HG02885 (cell line): ENCODE results near the gene IGSF21.
"Not testable (repeated sequence)": the region's sequence is repeated elsewhere in the genome, so short reads cannot be mapped to it uniquely, and the experiment has no call there.

Source experiments
- ATAC-seq: cut with Tn5 transposase; IDR thresholded peaks from one replicate; pipeline ENCODE4 v1.9.1; 2021; ENCODE audit warnings: mild to moderate bottlenecking; ENCODE audit not compliant: unreplicated experiment, poor library complexity

Gene IGSF21

DNA sequence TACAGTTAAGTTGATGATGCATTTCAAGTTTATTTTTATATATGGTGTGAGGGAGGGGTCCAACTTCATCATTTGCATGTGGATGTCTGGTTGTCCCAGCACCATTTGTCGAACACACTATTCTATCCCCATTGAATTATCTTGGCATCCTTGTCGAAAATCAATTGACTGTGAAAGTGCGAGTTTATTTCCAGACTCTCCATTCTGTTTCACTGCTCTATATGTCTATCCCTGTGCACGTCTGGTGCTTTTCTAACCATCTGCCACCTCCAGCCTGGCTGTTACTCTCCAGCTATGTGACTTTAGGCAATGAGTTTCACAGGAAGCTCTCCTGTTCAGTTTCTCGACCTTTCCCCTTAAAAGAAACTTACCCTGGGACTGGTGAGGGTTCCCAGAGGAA lies 236.0 kb downstream of the IGSF21 start:
- ATAC-seq, result no peak

DNA sequence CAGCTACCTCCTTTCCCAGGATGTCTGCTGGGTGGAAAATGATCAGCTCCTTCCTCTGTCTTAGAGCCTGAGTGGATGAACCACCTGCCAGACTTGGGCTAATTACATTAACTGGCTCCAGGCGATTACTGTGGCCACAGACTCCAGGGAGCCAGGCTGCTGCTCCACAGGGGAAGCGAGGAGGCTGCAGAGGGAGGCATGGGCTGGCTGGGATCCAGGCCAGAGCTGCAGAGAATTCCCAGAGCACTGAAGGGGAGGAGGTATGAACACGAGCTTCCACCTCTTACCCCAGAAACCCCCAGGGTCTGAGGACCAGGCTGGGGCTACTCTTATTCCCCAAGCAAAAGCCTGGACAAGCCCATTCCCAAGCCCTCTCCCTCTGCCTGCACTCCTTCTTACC lies 237.2 kb downstream of the IGSF21 start:
- no peak for ATAC-seq

DNA sequence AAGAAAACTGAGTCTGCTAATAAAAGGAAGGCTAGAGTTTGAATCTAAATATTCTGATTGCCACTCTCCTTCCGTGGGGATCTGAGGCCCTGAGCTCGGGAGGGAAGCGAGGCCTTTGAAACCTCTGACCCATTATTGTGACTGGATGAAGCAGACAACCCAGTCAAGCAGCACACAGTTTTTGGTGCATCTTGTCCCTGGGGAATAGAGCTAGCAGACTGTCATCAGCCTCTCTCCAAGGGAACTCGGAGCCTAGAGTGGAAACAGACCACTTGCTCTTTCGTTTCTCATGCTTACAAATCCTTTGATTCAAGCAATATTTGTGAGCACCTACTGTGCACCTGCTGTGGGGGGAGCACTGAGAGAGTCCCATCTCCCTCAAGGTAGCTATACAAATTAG lies 240.0 kb downstream of the IGSF21 start:
- ATAC-seq, result no peak

DNA sequence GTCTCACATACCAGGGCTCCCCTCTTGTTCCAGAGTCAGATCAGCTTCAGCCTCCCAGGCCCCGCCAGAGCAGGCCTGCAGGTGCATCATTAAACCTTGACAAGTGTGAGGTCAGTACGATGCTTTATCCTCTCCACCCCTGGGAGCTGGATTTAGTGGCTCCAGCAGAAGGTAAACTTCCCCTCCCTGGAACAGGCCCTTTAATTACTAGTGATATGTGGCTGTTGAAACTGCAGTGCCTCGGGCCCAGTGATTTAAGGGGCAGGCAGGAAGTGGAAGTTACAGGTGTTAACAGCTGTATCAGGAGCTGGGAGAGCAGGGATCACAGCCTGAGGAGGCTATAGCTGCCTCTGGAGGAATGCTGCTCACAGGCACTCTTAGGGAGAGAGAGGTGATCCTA lies 240.8 kb downstream of the IGSF21 start:
- no peak for ATAC-seq

DNA sequence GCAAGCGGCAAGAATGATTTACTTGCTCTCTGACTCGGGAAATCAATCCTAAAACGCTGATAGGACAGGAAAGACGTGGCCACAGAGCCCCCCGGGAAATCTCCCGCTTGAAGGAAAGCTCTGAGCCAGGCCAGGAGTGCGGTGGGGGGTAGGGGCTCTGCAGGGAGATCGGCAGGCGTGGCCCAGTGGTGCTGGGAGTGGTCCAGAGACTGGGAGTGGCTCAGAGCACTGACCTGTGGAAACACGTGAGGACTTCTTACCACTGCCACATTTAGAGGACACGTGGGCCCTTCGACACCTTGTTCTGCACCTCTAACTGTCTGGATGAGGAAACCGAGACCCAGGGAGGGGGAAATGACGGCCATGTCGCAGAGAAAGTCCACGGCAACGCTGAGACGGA lies 243.1 kb downstream of the IGSF21 start:
- ATAC-seq, result no peak

DNA sequence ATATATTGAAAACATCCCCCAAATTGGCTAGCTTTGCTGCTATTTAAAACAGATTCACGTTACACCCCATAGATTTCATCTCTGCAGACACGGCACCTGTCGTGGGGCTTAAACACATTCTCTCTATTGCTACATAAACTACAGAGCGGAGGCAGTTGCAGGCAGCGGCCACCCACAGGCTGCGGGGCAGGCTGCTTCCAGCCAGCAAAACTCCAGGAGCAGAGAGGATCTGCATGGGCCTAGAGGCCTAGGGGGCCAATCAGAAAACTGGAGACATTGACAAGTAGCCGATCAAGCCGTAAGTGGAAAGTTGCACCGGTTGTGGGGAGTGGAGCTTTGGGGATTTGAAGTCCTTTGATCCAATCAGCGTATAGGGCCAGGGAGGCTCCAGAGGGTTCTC lies 244.1 kb downstream of the IGSF21 start:
- ATAC-seq, result no peak

DNA sequence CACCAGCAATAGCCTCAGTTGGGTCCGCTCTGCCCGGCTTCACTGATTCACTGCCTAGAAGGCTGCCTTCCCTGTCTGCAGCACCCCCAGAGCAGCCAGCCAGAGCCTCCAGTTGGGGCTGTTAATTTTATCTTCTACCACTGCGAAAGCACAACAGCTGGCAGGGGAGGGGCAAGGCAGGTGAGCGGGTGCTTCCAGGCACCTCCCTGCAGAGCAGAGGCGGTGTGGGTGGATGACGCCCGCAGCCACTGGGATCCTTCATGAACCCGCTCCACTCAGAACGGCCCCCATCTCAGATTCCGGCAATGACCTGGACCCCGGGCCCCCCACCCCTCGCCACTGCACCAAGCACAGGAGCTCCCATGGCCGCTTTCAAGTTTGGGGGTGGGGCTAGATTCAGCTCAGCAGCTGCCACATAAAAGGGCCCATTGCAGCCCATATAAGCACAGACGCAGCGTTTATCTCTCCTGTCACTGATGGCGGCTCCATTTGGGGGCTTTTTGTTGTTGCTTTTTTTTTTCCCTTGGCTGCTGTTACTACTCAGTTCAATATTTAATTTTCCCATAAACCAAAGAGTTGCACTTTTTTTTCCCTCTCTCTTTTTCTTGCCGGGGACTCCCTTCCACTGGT lies 245.2 kb downstream of the IGSF21 start:
- no peak for ATAC-seq

DNA sequence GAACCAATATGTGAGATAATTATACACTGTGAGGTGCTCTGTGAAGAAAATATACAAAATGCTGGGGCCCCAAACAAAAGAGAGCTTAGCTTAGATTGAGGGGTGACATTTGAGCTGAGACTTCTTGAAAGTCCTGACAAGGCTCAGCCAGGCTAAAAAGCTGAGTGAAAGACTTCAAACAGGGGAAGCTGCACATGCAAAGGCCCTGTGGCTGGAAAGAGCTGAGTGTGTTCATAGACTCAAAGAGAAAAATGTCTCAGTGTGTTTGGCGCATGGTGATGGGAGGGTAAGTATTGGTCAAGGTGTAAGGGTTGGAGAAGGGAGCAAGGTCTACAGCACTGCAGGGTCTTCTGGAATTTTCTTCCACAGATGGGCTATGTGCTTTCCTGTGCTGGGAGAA lies 245.9 kb downstream of the IGSF21 start:
- ATAC-seq, result no peak

DNA sequence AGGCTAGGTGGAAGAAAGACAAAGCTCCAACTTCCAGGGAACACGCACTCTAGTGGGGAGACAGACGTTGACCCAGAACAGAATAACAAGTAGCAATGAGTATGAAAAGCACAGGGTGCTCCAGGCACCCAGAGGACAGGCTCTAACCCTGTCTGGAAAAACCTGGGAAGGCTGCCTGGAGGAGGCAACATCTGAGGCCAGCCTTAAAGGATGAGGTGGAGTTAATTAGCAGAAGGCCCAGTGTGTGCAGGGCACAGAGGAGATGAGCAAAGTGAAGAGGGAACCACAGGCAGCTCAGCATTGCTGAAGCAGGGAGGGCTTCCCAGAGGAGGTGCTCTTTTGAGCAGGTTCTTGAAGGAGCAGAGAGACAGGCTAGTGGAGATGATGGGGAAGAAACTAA lies 246.4 kb downstream of the IGSF21 start:
- no peak for ATAC-seq

DNA sequence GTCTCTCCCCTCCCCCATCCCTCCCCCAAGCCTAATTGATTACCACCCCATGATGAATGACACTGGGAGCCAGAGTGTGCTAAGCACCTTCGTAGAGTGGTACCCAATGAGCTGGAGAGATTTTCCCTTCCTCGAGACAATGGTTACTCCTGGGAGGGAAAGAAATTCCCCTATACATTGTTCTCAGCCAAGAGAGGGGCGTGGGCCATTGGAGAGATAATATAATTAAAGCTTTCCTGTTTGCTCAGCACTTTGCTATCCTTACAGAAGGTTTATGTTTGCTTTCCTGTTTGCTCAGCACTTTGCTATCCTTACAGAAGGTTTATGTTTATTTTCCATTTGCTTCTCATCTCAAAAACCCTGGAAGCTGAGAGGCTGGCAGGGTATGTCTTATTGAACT lies 247.0 kb downstream of the IGSF21 start:
- no peak for ATAC-seq

DNA sequence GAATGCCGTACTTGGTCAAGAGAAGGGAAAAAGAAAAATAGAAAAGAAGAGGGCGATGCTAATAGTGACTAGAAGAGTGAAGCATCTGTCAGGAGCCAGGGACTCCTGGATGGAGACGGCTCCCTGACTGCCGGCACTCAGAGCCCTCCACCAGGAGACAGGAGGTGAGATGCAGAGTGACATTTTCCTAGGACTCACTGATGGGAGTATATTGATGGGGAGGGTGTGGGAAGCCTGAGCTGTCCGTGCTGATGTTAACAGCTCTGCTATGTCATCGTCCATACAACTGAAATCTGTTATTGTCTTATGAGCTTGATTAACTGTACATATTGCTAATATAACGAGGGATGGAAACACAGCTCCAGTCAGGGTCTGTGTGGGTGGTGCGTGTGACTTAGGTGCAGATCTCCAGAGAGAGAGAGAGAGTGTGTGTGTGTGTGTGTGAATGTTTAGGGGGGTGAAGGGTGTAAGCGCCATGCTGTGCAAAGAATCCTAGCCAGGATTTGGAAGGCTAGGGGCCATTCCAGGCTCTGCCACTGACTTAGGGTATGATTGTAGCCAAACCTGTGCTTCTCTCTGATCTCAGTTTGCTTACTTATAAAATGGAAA lies 250.1 kb downstream of the IGSF21 start:
- no peak for ATAC-seq

DNA sequence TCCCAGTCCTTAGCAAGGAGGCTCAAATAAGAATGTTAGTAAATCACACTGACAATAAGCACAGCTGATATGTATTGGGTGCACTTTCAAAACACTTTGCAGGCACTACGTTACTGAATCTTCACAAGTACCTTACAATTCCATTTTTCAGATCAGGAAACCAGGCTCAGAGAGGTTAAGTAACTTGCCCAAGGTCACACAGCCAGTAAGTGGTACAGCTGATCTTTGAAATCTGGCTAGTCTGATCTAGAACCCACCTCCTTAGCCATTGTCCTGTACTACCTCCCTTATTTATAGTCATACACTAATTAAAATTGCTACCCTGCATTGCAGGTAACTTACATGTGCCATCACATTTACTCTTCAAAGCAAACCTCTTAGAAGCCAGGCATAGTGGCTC lies 251.0 kb downstream of the IGSF21 start:
- no peak for ATAC-seq

DNA sequence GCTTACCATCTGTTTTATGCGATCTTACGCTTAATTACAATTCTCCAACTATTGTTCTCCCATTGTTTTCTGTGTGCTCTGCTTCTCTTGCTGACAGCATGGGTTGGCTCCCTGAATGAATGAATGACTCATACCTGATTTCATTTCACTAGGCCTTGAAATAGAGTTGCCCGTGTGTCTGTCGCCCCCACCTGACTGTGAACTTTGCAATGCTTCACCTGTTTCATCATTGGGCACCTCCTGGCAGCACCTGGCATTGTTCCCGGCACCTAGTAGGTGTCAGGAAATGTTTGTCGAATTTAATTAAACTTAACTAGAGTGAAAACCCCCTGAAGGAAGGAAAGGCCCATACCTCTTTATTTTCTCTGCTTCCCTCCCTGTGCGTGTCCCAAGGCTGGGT lies 252.7 kb downstream of the IGSF21 start:
- no peak for ATAC-seq

DNA sequence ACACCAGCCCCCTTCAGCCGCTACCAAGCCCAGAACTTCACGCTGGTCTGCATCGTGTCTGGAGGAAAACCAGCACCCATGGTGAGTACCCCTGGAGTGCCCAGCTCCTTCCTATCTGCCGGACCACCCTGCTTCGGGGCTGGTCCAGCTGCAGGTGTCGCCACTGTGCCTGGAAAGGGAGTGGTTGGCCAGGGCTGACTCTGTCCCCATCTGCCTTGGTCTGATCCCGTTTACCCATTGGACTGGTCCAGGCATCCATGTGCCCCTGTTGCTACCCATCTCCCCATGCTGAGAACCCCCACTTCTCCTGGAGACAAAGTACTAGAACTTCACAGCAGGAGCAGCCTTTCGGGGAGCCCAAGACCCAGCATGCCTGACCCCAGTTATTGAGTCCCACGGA lies 254.6 kb downstream of the IGSF21 start:
- ATAC-seq, result no peak

DNA sequence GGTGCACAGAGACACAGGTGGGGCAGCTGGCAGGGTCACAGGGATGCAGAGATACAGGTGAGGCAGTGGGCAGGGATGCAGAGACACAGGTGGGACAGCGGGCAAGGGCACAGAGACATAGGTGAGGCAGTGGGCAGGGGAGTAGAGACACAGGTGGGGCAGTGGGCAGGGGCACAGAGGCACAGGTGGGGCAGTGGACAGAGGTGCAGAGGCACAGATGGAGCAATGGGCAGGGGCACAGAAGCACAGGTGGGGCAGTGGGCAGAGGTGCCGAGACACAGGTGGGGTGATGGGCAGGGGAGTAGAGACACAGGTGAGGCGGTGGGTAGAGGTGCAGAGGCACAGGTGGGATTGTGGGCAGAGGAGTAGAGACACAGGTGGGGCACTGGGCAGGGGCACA lies 255.8 kb downstream of the IGSF21 start:
- ATAC-seq, result no peak

DNA sequence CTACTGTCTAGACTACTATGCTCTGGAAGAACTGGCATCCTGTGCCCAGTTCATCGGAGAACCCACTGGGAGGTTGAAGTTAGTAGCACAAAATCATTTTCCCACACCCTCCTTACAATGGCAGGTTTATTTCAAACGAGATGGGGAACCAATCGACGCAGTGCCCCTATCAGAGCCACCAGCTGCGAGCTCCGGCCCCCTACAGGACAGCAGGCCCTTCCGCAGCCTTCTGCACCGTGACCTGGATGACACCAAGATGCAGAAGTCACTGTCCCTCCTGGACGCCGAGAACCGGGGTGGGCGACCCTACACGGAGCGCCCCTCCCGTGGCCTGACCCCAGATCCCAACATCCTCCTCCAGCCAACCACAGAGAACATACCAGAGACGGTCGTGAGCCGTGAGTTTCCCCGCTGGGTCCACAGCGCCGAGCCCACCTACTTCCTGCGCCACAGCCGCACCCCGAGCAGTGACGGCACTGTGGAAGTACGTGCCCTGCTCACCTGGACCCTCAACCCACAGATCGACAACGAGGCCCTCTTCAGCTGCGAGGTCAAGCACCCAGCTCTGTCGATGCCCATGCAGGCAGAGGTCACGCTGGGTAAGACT lies 257.6 kb downstream of the IGSF21 start:
- no peak for ATAC-seq

DNA sequence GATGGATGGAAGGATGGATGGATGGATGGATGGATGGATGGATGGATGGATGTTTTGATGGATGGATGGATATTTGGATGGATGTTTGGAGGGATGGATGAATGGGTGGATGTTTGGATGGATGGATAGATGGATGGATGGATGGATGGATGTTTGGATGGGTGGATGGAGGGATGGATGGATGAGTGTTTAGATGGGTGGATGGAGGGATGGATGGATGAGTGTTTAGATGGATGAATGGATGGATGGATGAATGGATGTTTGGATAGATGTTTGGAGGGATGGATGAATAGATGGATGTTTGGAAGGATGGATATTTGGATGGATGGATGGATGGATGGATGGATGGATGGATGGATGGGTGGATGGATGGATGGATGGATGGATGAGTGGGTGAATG lies 264.9 kb downstream of the IGSF21 start:
- not testable (repeated sequence) for ATAC-seq

DNA sequence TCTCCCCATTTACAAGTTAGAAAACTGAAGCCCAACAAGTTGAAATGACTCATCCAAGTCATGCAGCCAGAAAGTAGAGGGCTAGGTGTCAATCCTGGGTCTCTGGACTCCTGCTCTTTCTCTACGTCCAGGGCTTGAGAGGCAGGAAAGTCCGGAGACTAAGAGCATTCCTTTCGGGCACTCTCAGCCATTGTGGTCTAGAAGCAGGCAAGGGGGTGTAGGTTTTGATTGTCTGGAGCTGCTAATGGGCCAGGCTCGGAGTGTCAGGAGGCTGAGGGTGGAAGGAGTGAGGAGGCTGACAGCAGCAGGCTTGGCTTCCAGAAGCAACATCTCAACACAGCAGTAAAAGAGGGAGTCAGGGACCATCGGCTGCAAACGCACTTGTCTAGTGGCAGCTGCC lies 265.6 kb downstream of the IGSF21 start:
- ATAC-seq, result no peak

DNA sequence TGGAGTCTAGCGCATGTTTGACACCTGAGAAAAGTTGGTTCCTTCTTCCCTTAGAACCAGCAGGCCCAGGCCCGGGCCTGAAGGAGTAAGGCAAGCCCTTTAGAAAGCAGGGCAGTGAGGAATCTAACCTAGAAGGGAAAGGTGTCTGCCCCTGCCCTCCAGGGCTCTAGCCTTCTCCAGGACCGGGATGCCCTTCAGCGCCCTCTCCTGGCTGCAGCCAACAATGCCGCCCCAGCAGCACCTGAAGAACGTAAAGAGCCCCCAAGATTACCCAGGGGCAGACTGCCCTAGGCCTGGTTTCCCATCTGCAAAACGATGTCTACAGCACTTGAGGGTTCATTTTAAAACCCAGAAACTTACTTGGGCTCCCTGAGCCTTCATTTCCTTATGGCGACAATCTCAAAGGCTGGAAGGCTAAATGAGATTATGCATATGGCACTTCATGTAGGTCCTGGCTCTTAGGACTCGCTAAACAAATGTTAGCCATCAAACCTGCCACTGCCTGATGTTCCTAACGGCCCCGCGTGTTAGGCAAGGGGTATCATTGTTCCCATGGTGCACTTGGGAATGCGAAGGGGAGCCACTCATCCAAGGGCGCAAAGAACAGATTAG lies 266.4 kb downstream of the IGSF21 start:
- no peak for ATAC-seq

DNA sequence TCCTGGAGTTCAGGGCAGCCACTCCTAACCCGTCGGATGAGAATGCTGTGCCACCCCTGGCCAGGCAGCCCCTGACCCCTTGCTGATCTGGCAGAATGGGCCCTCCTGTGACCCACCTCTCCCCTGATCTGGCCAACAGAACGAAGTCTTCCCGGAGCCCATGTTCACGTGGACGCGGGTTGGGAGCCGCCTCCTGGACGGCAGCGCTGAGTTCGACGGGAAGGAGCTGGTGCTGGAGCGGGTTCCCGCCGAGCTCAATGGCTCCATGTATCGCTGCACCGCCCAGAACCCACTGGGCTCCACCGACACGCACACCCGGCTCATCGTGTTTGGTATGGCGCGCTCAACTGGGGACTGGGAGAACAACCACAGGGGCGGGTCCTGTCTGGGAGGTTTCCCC lies 269.1 kb downstream of the IGSF21 start:
- no peak for ATAC-seq

DNA sequence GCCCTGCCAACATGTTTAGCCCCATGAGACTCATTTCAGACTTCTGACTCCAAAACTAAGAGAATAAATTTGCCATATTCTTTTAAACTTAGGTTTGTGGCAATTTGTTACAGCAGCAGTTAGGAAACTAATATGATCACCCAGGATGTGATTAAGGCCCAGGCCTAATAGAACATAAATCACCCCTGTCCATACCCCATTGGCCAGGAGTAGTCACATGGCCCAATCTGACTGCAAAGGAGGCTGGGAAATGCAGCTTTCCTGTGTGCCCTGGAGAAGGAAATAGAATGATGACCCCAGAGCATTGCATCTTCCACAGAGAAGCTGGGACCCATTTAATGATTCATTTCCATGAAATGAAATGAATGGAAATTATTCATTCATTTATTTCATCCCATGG lies 272.7 kb downstream of the IGSF21 start:
- no peak for ATAC-seq

DNA sequence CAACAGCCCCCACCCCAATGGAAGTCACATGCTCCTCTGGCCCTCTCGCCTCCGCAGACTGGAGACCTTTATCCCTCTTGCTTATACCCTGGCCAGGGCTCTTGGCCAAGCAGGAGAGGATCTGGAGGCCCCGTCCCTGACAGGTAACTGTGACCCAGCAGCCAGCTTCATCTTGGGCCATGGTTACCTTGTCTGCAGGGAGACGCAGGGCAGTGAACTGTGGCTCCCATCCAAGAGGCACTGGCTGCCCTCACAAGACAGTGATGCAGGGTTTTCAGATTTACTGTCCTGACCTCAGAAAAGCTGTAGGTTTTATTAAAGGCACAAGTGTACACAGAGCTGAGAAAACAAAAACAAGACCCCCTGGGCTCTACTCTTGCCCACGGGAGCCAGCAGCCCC lies 276.5 kb downstream of the IGSF21 start:
- ATAC-seq, result no peak
